A549 (cell line): ENCODE data around the gene SPP2. TPM values are rescaled to one million over a fixed set of nuclear protein-coding genes. Genes with fewer than 3 reads are reported as not detected.
A peak's percentile ranks its signal among the peaks of the same experiment; 100 is the strongest.

Experiments used
- ATAC-seq, 2 experiments: fragments of 200-7000 bp in 1 of 2; fragments of >200 bp in 1 of 2; cut with Nextera tagmentation in 1 of 2; cut with Tn5 transposase in 1 of 2; 3 replicates each; pipeline versions ENCODE4 v1.8.0 to v1.9.1; 2018 to 2020; ENCODE audit warnings: mild to moderate bottlenecking in 1 of 2, moderate library complexity in 1 of 2
- CTCF ChIA-PET: fragments of 300-600 bp; sonication (Branson Sonifier 250); formaldehyde crosslinking; extraction: SDS; loops from one replicate; lab custom pipeline; 2021; ENCODE audit warnings: antibody characterized with exemption, inconsistent platforms; lab: Yijun Ruan, JAX
- POLR2A ChIA-PET: fragments of 350-600 bp; formaldehyde crosslinking; extraction: SDS; loops from one replicate; lab custom pipeline; 2021; ENCODE audit warnings: antibody characterized with exemption, inconsistent platforms; lab: Yijun Ruan, JAX
- DNase-seq, 2 experiments: peaks; one replicate each; pipeline versions ENCODE4 v3.0.0 to v3.0.0-alpha.2; 2011 to 2016; ENCODE audit warnings: low read depth in 1 of 2, low spot score in 1 of 2
- FAIRE-seq: peaks from 2 replicates; lab custom pipeline; 2011; peaks lifted over from hg19 to GRCh38; lab: Jason Lieb, UNC
- H3K27ac ChIP-seq, 2 experiments: fragments of >200 bp; sonication (Bioruptor Twin); formaldehyde crosslinking; 3 replicates each; pipeline ENCODE4 v1.5.1; 2016 to 2017
- H3K4me1 ChIP-seq: fragments of >200 bp; sonication (Bioruptor Twin); formaldehyde crosslinking; 3 replicates; pipeline ENCODE4 v1.6.1; 2016
- H3K4me2 ChIP-seq: fragments of >200 bp; sonication (Bioruptor Twin); formaldehyde crosslinking; 3 replicates; pipeline ENCODE4 v1.6.1; 2016
- H3K4me3 ChIP-seq: fragments of >200 bp; sonication (Bioruptor Twin); formaldehyde crosslinking; 3 replicates; pipeline ENCODE4 v1.5.1; 2016
- H3K9me3 ChIP-seq: fragments of >200 bp; sonication (Bioruptor Twin); formaldehyde crosslinking; 3 replicates; pipeline ENCODE4 v1.6.1; 2016
- BCL3 ChIP-seq: fragments of >200 bp; sonication (Bioruptor Twin); formaldehyde crosslinking; IDR thresholded peaks from 3 replicates; pipeline ENCODE4 v1.6.1; 2016
- CBX2 ChIP-seq: fragments of 200-600 bp; sonication (generic); IDR thresholded peaks from 2 replicates; pipeline ENCODE4 v1.6.1; 2016; ENCODE audit warnings: low read depth, mild to moderate bottlenecking, borderline replicate concordance
- CBX8 ChIP-seq: fragments of 200-600 bp; sonication (generic); IDR thresholded peaks from 2 replicates; pipeline ENCODE4 v1.6.1; 2016
- CHD2 ChIP-seq: fragments of 150-350 bp; IDR thresholded peaks from 2 replicates; pipeline ENCODE4 v1.6.1; 2014; ENCODE audit warnings: low read length; ENCODE audit not compliant: partially characterized antibody
- CTCF ChIP-seq: fragments of >200 bp; sonication (Bioruptor Twin); formaldehyde crosslinking; IDR thresholded peaks from 3 replicates; pipeline ENCODE4 v1.5.1; 2016
- EHMT2 ChIP-seq: fragments of 200-600 bp; sonication (generic); IDR thresholded peaks from 2 replicates; pipeline ENCODE4 v1.6.1; 2016; ENCODE audit warnings: antibody characterized with exemption, low read depth, mild to moderate bottlenecking, moderate library complexity
- EP300 ChIP-seq, 2 experiments: fragments of >200 bp; sonication (Bioruptor Twin); formaldehyde crosslinking; IDR thresholded peaks; 2 replicates in 1 of 2; 3 replicates in 1 of 2; pipeline ENCODE4 v1.6.1; 2016 to 2017
- ESRRA ChIP-seq: fragments of 150-350 bp; IDR thresholded peaks from 2 replicates; pipeline ENCODE4 v1.6.1; 2014; ENCODE audit warnings: mild to moderate bottlenecking, low read length, borderline replicate concordance
- FOSL2 ChIP-seq, 2 experiments: fragments of 450-650 bp in 1 of 2; fragments of >200 bp in 1 of 2; sonication (Bioruptor Twin) in 1 of 2; formaldehyde crosslinking; IDR thresholded peaks; 2 replicates each; pipeline versions ENCODE4 v1.5.0 to v1.6.1; 2016 to 2020; ENCODE audit warnings: mild to moderate bottlenecking in 1 of 2, moderate library complexity in 1 of 2
- FOXS1 ChIP-seq: fragments of 250-450 bp; sonication (Bioruptor Pico); IDR thresholded peaks from 2 replicates; pipeline ENCODE4 v1.5.0; 2020; ENCODE audit warnings: mild to moderate bottlenecking, moderate library complexity
- GATA3 ChIP-seq: IDR thresholded peaks from 2 replicates; pipeline ENCODE4 v1.6.1; 2012; ENCODE audit warnings: borderline replicate concordance
- HES2 ChIP-seq: fragments of >200 bp; sonication (Bioruptor Twin); formaldehyde crosslinking; IDR thresholded peaks from 2 replicates; pipeline ENCODE4 v1.6.1; 2016
- HOXA7 ChIP-seq: fragments of 250-450 bp; sonication (Bioruptor Pico); IDR thresholded peaks from 2 replicates; pipeline ENCODE4 v1.5.0; 2020; ENCODE audit warnings: mild to moderate bottlenecking, moderate library complexity
- MAFK ChIP-seq: fragments of 450-650 bp; IDR thresholded peaks from 2 replicates; pipeline ENCODE4 v1.6.1; 2014; ENCODE audit not compliant: partially characterized antibody
- MAZ ChIP-seq: fragments of 150-350 bp; IDR thresholded peaks from 2 replicates; pipeline ENCODE4 v1.6.1; 2014; ENCODE audit warnings: antibody characterized with exemption, low read depth, low read length, borderline replicate concordance
- MYC ChIP-seq: IDR thresholded peaks from 2 replicates; pipeline ENCODE4 v1.6.1; 2012; ENCODE audit warnings: mild to moderate bottlenecking, inconsistent platforms, low read length, improper control_type of control experiment, borderline replicate concordance
- PBX3 ChIP-seq: IDR thresholded peaks from 2 replicates; pipeline ENCODE4 v1.6.1; 2012
- PHF8 ChIP-seq: fragments of 200-600 bp; sonication (generic); IDR thresholded peaks from 2 replicates; pipeline ENCODE4 v1.6.1; 2016; ENCODE audit warnings: low read depth, mild to moderate bottlenecking, antibody characterized with exemption, moderate library complexity, borderline replicate concordance
- POLR2AphosphoS2 ChIP-seq: conservative IDR thresholded peaks from 2 replicates; pipeline ENCODE4 v1.6.1; 2012; ENCODE audit warnings: low read length, improper control_type of control experiment, inconsistent platforms
- RNF2 ChIP-seq: fragments of 200-600 bp; sonication (generic); IDR thresholded peaks from 2 replicates; pipeline ENCODE4 v1.6.1; 2016; ENCODE audit warnings: low read depth, mild to moderate bottlenecking, antibody characterized with exemption, moderate library complexity, borderline replicate concordance
- SMC3 ChIP-seq: fragments of >200 bp; sonication (Bioruptor Twin); formaldehyde crosslinking; IDR thresholded peaks from 3 replicates; pipeline ENCODE4 v1.6.1; 2018; ENCODE audit warnings: inconsistent platforms
- TP53 ChIP-seq: fragments of 250-450 bp; sonication (Bioruptor Pico); IDR thresholded peaks from 2 replicates; pipeline ENCODE4 v1.5.0; 2021; ENCODE audit warnings: mild to moderate bottlenecking, moderate library complexity
- ZC3H11A ChIP-seq: fragments of 450-650 bp; IDR thresholded peaks from 2 replicates; pipeline ENCODE4 v1.6.1; 2014; ENCODE audit warnings: antibody characterized with exemption, mild to moderate bottlenecking
- ZNF302 ChIP-seq: fragments of 250-450 bp; sonication (Bioruptor Pico); IDR thresholded peaks from 2 replicates; pipeline ENCODE4 v1.9.0; 2021; ENCODE audit warnings: inconsistent platforms, mild to moderate bottlenecking, moderate library complexity
- WGBS: methylation state at CpG from one replicate; pipeline ENCODE4 v1.1.6; 2017; ENCODE audit errors: missing lambda C conversion rate; 5-methylcytosine and 5-hydroxymethylcytosine counted together
- polyA plus RNA-seq, 4 experiments: library from polyadenylated mRNA; depleted of rRNA in 3 of 4; stranded (reverse); fragments of >200 nt; fragmentation: RNase III in 1 of 4; extraction: RNeasy Plus Mini Kit Qiagen cat#74134 plus additional on column Dnase treatment in 1 of 4; gene quantifications; 2 replicates in 3 of 4; 3 replicates in 1 of 4; pipeline ENCODE4 v1.2.3, GENCODE V29; 2011 to 2017
- TF ChIP-seq, protein P1 (sequence below): IDR thresholded peaks from 2 replicates; pipeline ENCODE4 v1.6.1; 2012

The SPP2 gene
- polyA plus RNA-seq, 2 of the 4 experiments (the other 2 are of a cell fraction) = not detected

- no peak for TF ChIP-seq SMC3
These were observed 25.0 kb upstream of the SPP2 start (continued) for GRCh38 chr2:234025466-234025865.

DNA sequence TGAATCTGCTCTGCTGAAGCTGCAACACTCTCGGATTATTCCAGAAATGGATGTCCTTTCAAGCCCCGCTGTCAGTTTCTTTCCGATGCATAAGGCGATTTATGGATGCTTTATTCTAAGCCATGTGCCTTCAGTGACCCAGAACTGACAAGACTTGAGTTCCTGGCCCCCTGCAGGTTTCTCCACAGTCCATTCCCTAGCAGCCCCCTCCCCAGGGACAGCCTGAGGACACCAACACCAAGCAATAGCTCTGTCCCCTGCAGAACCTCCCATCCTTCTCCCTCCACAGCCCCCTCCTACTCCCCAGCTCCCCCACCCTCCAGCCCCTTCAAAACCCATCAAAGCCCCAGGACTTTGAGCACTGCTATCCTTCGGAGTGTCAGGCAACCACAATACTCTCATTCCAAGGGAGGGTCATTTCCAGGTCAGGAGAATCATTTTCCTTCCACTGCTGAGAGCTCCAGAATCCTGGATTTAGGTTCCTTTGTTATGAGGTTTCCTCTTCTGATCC is 24.6 kb upstream of the SPP2 start:
- Histone ChIP-seq H3K4me3 (no peak overlapping the region), H3K4me1 (peaks cover 33% of the 10 kb centered on the region), H3K9me3 (peaks cover 9% of the 10 kb centered on the region; the same call in 1 of the 3 replicates), H3K4me2 (peak overlapping the region; percentile 10; the same call in 1 of the 3 replicates), H3K27ac (peak overlapping the region in 1 of 2 experiments; percentile 70; a peak in 4 of 6 replicates)
- DNase-seq (no peak), ATAC-seq (no peak), FAIRE-seq (no peak)
- TF ChIP-seq GATA3 (no peak), EHMT2 (no peak), ZC3H11A (no peak), FOSL2 (IDR thresholded peaks at IDR 0.05) (no peak), FOSL2 (CRISPR knock-in tag; IDR thresholded peaks at IDR 0.05) (no peak), CTCF (no peak), HOXA7 (CRISPR knock-in tag) (no peak), TP53 (CRISPR knock-in tag) (no peak), PBX3 (no peak), MYC (no peak), ESRRA (no peak), MAZ (no peak), POLR2AphosphoS2 (no peak), PHF8 (no peak), EP300 (IDR thresholded peaks at IDR 0.05) (no peak), FOXS1 (CRISPR knock-in tag) (no peak), CHD2 (no peak), ZNF302 (no peak), HES2 (no peak), RNF2 (no peak)
- TF ChIP-seq, protein P1, sequence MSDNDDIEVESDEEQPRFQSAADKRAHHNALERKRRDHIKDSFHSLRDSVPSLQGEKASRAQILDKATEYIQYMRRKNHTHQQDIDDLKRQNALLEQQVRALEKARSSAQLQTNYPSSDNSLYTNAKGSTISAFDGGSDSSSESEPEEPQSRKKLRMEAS = no peak
- 77% methylated on average over 5 of the region's 5 CpGs for WGBS
- ChIA-PET CTCF (interaction anchor here (1.2 to 1.3 kb wide), 2 partner anchors 13 to 26 kb away, joined by 3 to 6 read pairs; no protein-coding TSS in a partner anchor), POLR2A (no interaction called here)

GRCh38 chr2:234026693-234027254 is 23.7 kb upstream of the SPP2 start:
- DNase-seq = no peak
- TF ChIP-seq BCL3 = no peak
- no peak for TF ChIP-seq EHMT2
- TF ChIP-seq MAFK = no peak
- TF ChIP-seq ESRRA = no peak
- no peak for TF ChIP-seq CBX2
- no peak for TF ChIP-seq SMC3
- no peak for TF ChIP-seq FOXS1 (CRISPR knock-in tag)
- TF ChIP-seq PBX3 = no peak
- no peak for TF ChIP-seq PHF8
- TF ChIP-seq CBX8 = no peak
- TF ChIP-seq POLR2AphosphoS2 = no peak
- TF ChIP-seq, all 56 proteins: peak for 0
- H3K4me2 ChIP-seq = no peak overlapping the region
- 93% methylated on average over 10 of the region's 10 CpGs for WGBS
- H3K9me3 ChIP-seq = peaks cover 17% of the 10 kb centered on the region; the same call in 2 of the 3 replicates
- FAIRE-seq (no peak), ATAC-seq (no peak)
- ChIA-PET CTCF (interaction anchor here (1.3 kb wide), 1 partner anchor 13 kb away, joined by 6 read pairs; no protein-coding TSS in a partner anchor), POLR2A (no interaction called here)
- H3K27ac ChIP-seq = peak overlapping the region in 1 of 2 experiments; percentile 70; a peak in 3 of 6 replicates
- no peak overlapping the region for H3K4me3 ChIP-seq
- H3K4me1 ChIP-seq = peaks cover 37% of the 10 kb centered on the region
